ENCODE results near the gene BRD9.
"Not testable (repeated sequence)": the region's sequence is repeated elsewhere in the genome, so short reads cannot be mapped to it uniquely, and the experiment has no call there.

BRD9 gene

GRCh38 chr5:922436-923280 is 30.1 kb upstream of the BRD9 start:
- no peak for DNase-seq

DNA sequence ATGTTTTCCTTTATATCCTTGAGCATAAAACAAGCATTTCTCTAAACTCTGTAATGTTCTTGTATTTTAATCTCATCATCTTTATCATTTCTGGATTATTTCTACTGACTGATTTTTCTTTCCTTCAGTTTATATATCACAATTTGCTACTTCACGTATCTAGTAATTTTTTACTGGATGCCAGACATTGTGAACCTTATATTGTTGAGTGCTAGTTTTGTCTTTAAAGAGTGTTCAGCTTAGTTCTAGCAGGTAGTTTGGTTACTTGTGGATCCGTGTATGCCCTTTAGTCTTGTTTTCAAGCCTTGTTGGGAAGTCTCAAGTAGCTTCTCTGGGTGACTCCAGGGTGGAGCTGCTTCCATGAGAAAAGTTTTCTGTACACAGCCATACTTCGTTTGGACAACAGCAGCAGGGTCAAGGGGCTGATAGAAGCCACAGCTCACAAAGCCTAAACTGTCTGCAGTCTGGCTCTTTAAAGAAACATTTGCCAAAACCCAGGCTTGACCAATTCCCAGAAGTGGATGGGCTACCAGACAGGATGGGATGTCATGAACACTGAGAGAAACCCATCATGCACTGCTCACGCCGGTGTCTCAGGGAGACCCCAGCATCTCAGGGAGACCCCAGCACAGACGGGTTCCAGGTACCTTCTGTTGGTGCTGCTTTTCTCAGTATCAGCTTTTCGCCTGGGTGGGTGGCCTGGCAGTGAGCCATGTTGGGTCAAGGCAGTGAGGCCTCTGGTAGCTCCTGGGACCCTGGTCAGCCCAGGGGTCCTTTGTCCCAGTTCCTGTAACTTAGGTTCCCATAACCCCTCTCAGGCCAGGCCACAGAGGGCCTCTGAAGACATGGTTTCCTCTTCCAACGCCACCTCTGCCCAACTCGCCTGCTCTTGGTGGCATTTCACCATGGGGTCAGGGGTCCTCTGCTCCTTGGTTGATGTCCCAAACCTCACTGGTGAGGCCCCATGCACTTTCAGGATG is 29.1 kb upstream of the BRD9 start:
- DNase-seq, result no peak

DNA sequence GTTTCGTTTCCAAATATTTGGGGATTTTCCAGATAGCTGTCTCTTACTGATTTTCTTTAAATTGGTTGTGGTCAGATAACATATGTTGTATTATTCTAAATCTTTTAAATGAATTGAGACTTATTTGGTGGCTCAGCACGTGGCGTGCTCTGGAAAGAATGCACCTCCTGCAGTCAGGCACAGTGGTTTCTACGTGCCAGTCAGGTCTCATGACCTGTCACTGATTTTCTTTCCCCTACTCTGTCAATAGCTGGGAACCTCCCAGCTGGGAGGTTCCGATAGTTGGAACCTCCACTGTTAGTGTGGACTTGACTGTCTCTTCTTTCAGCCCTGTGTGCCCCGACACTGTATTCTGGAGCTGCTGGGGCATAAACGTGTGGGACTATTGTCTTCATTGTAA is 27.7 kb upstream of the BRD9 start:
- DNase-seq, result no peak

- no peak for DNase-seq
These were observed 26.9 kb upstream of the BRD9 start for GRCh38 chr5:919356-920000.

DNA sequence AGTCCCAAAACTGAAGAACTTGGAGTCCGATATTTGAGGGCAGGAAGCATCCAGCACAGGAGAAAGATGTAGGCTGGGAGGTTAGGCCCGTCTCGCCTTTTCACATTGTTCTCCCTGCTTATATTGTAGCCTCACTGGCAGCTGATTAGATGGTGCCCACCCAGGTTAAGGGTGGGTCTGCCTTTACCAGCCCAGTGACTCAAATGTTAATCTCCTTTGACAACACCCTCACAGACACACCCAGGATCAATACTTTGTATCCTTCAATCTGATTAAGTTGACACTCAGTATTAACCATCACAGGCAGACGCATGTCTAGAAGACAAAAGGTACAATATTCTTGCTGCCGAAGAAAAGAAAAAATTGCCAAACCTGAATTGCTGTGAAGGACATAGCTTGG is 26.1 kb upstream of the BRD9 start:
- DNase-seq, result not testable (repeated sequence)

- DNase-seq, result no peak
These were observed 24.1 kb upstream of the BRD9 start for GRCh38 chr5:916441-917293.

DNA sequence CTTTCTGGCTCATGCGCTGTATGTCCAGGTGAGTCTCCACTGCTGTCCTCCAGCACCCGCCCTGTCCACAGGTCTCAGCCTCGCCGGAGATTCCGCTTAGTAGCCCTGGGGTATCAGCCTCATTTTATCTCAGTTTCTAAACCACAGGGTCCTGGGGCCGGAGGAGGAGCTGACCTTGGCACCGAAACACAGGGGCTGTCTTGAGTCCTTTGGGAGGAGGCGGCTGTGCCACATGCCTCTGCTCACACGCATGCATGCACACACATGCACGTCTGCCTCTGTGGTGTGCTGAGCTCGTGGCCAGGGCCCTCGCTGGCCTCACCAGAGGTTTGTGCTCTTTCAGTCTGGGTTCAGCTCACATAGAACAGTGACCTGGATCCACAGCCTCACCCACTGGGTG is 23.3 kb upstream of the BRD9 start:
- no peak for DNase-seq

- DNase-seq, result not testable (repeated sequence)
These were observed 22.7 kb upstream of the BRD9 start for GRCh38 chr5:915346-915745.

GRCh38 chr5:914612-915011 is 22.0 kb upstream of the BRD9 start:
- no peak for DNase-seq

- DNase-seq, result no peak
These were observed 21.6 kb upstream of the BRD9 start for GRCh38 chr5:914174-914573.

DNA sequence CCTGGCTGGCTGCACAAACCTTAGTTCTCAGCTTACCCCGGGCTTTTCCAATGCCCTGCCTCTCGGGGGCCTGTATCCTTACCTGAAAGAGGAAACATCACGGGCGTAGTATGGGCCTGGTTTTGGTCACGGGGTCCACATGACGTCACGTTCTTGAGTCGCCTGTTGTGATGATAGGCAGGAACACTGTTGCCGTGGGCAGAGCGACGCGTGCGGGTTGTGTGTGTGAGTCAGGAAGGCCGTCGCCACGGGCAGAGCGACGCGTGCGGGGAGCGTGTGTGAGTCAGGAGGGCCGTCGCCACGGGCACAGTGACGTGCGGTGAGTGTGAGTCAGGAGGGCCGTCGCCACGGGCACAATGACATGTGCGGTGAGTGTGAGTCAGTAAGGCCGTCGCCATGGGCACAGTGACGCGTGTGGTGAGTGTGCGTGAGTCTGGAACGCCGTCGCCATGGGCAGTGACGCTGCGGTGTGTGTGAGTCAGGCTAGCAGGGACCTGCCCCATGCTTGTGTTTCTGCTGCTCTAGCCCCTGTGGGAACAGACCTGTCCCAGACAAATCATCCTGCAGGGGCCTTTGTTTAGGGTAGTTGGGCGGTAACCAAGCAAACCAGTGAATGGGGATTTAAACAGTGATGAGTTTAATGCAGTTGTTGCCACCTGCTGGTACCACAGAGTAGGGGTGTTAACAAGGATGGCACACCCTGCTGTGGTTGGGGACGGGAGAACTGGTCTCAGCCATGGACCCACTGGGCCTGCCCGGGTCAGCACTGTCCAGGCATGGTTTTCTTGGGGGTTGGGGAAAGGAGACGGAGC is 19.9 kb upstream of the BRD9 start:
- DNase-seq, result no peak

GRCh38 chr5:911601-912000 is 19.0 kb upstream of the BRD9 start:
- no peak for DNase-seq

- no peak for DNase-seq
These were observed 18.2 kb upstream of the BRD9 start for GRCh38 chr5:910769-911160.

DNA sequence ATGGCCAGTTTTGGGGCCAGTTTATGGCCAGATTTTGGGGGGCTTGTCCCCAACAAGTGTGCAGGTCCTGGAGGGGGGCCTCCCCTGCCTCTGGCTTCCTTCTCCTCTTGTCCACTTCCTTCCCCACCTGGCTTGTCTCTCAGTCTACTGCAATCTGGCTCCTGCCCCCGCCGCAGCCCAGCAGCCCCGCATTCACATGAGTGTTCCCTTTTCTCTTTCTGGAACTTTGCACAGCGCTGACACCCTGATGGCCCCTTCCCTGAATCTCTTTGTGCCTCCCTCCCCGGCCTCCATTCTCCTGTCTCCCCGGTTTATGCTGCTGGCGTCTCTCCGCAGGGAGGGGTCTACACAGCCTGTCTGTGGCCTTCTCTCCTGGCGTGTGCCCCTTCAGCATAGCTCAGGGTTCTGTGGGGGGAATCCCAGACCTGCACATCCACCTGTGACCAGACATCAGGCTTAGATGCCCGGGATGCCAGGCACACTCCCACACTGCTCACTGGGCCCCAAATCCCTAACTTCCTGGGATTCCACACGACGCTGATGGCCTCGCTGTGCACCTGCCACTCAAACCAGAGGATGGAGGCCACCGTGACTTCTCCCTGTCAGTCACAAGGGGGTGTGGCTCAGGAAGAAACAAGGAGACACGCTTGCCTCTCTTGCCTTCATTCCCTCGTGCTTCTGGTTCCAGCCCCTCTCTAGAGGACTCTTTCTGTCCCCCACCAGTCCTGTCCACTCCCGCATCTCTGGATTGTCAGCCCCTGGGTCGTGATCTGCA is 17.6 kb upstream of the BRD9 start:
- DNase-seq, result no peak

GRCh38 chr5:909086-909485 is 16.5 kb upstream of the BRD9 start:
- no peak for DNase-seq

GRCh38 chr5:908172-908571 is 15.6 kb upstream of the BRD9 start:
- DNase-seq, result no peak

DNA sequence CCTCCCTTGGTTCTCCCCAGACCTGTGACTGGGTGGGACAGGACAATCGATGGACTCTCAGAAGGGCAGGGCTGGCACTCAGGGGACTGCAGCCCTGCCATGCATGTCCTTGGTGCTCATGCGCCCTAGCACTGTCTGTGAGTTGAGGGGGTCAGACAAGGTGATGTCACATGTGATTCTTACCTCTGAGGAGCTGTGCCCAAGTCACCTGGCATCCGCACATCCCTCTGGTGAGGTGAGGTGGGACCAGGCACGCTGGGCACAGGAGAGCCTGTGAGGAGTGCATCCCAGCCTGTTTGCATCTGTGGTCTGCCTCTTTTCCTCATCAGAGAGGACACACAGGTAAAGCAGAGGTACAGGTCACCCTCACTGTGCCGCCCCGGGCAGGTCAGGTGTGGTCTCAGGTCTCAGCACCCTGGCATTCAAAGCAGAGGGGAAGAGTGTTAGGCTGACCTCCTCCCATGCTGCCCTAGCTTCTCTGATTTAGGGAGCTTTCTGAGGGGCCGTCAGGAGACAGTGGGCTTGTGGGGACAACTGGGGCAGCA is 14.8 kb upstream of the BRD9 start:
- DNase-seq, result no peak

- DNase-seq, result no peak
These were observed 12.6 kb upstream of the BRD9 start for GRCh38 chr5:905139-905642.

DNA sequence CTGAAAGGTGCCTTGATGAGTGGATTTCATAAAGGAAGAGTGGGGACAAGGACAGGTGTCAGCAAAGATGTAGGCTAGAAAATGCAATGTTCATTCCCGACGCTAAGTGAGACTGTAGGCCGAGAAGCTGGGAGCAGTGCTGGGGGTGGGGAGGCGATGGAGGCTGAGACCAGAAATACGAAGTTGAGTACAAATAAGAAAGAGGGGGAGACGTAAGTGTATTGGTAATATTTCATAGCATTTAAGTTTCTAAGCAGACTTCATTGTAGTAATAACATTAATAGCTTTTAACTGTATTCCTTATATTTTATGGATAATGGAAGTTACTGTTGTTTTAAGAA is 11.1 kb upstream of the BRD9 start:
- no peak for DNase-seq

Measured in NCI-H774 (cell line).